Measurements from ENCODE around the gene SCYGR1. TPM values are rescaled to one million over a fixed set of nuclear protein-coding genes. Genes with fewer than 3 reads are reported as not detected.
"Not testable (repeated sequence)": the region's sequence is repeated elsewhere in the genome, so short reads cannot be mapped to it uniquely, and the experiment has no call there.

The SCYGR1 gene
- total RNA-seq, 1 experiment from 2014 or later, result not detected

DNA sequence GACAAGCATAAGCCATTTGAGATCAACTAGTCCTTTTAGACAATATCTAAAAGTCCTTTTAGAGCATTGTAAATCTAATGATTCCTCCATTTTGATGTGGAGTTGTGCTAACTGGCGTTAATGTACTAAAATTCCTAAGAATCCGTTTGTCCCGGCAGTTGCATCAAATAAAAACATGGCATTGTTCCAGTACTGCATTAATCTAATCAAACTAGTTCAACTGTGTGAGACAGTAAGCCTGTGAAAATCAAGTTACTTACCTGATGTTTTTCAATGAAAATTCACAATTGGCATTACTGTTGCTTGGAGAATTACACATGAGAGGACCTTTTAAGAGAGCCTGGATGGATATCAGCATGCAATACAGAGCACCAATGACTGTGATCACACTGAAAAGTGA is 21.9 kb downstream of the SCYGR1 start:
- no peaks in the 10 kb centered on the region; the same call in 1 of the 2 replicates for H3K36me3 ChIP-seq (ENCODE audit: control insufficient read depth, insufficient read depth, low read length)
- no peaks in the 10 kb centered on the region for H3K4me1 ChIP-seq (ENCODE audit: control insufficient read depth, insufficient read depth, low read length)
- ChIA-PET POLR2A (no interaction called here), CTCF (no interaction called here)
- intact Hi-C loops (cut with micrococcal nuclease; ENCODE audit: unreplicated experiment) (no loop called here), in situ Hi-C loops (cut with HindIII; ENCODE audit: low pct_unique_long_range_greater_than_20kb, low sequenced_read_pairs) (no loop called here)
- H3K4me3 ChIP-seq (ENCODE audit: low read depth in 2 of 2, low read length in 2 of 2), result no peak overlapping the region
- no TSS peak for BruUV-seq (replicated peaks)
- no peaks in the 10 kb centered on the region for H3K27me3 ChIP-seq (ENCODE audit: control insufficient read depth, insufficient read depth, low read length)
- TF ChIP-seq REST (IDR thresholded peaks at IDR 0.05; ENCODE audit: insufficient read depth in 1 of 2, low read depth in 2 of 2, low read length in 1 of 2) (no peak), CTCF (IDR thresholded peaks at IDR 0.05) (no peak), TCF7L2 (IDR thresholded peaks at IDR 0.05; ENCODE audit: low read depth, low read length) (no peak), POLR2AphosphoS5 (IDR thresholded peaks at IDR 0.05; ENCODE audit: low read depth, low read length) (no peak)
- no peaks in the 10 kb centered on the region for H3K9me3 ChIP-seq (ENCODE audit: control insufficient read depth, insufficient read depth, low read depth, low read length)
- no peak for DNase-seq (ENCODE audit: low read depth, low spot score)
- no peak overlapping the region for H3K27ac ChIP-seq (ENCODE audit: low read length)
- no peak for ATAC-seq

GRCh38 chr2:227364585-227365263 is 23.0 kb downstream of the SCYGR1 start:
- H3K27ac ChIP-seq (ENCODE audit: low read length); ATAC-seq; H3K27me3 ChIP-seq (ENCODE audit: control insufficient read depth, insufficient read depth, low read length); CTCF ChIA-PET; H3K4me1 ChIP-seq (ENCODE audit: control insufficient read depth, insufficient read depth, low read length); H3K9me3 ChIP-seq (ENCODE audit: control insufficient read depth, insufficient read depth, low read depth, low read length); H3K4me3 ChIP-seq (ENCODE audit: low read depth in 2 of 2, low read length in 2 of 2); BruUV-seq (replicated peaks); DNase-seq (ENCODE audit: low read depth, low spot score); H3K36me3 ChIP-seq (ENCODE audit: control insufficient read depth, insufficient read depth, low read length); in situ Hi-C loops (cut with HindIII; ENCODE audit: low pct_unique_long_range_greater_than_20kb, low sequenced_read_pairs); intact Hi-C loops (cut with micrococcal nuclease; ENCODE audit: unreplicated experiment): not testable (repeated sequence)
- POLR2A ChIA-PET, result interaction anchor here (0.7 kb wide), 1 partner anchor 843 kb away, joined by 7 read pairs; no protein-coding TSS in a partner anchor

DNA sequence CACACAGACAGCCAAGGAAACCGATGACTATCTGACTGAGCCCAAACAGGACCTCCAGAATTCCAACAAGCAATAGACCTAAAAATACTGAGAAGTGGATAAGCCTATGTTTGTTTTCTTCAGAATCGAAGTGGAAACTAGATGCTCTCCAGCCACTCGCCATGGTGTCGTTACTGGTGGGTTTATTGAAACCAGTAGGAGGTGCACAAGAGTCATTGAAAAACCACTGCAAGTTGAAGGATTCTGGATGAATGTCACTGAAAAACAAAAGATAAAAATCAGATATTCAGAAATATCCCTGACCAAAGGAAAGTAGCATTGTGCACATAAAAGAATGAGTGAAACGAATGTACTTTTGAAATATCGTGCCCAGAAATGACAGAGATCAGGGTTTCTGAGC is 24.0 kb downstream of the SCYGR1 start:
- in situ Hi-C loops (cut with HindIII; ENCODE audit: low pct_unique_long_range_greater_than_20kb, low sequenced_read_pairs), result no loop called here
- TF ChIP-seq CTCF (IDR thresholded peaks at IDR 0.05) (peak; percentile 40), REST (IDR thresholded peaks at IDR 0.05; ENCODE audit: insufficient read depth in 1 of 2, low read depth in 2 of 2, low read length in 1 of 2) (no peak), POLR2AphosphoS5 (IDR thresholded peaks at IDR 0.05; ENCODE audit: low read depth, low read length) (no peak), SIN3A (IDR thresholded peaks at IDR 0.05; ENCODE audit: borderline replicate concordance, insufficient read depth, low read depth, low read length) (no peak)
- H3K9me3 ChIP-seq (ENCODE audit: control insufficient read depth, insufficient read depth, low read depth, low read length), result no peaks in the 10 kb centered on the region
- intact Hi-C loops (cut with micrococcal nuclease; ENCODE audit: unreplicated experiment), result no loop called here
- H3K36me3 ChIP-seq (ENCODE audit: control insufficient read depth, insufficient read depth, low read length), result no peaks in the 10 kb centered on the region; the same call in 1 of the 2 replicates
- ATAC-seq, result no peak
- H3K4me1 ChIP-seq (ENCODE audit: control insufficient read depth, insufficient read depth, low read length), result no peaks in the 10 kb centered on the region
- CTCF ChIA-PET, result no interaction called here
- H3K27ac ChIP-seq (ENCODE audit: low read length), result no peak overlapping the region
- H3K4me3 ChIP-seq (ENCODE audit: low read depth in 2 of 2, low read length in 2 of 2), result no peak overlapping the region
- H3K27me3 ChIP-seq (ENCODE audit: control insufficient read depth, insufficient read depth, low read length), result no peaks in the 10 kb centered on the region
- DNase-seq (ENCODE audit: low read depth, low spot score), result no peak
- POLR2A ChIA-PET, result no interaction called here
- no TSS peak for BruUV-seq (replicated peaks)
